CD4-positive, CD25-positive, alpha-beta regulatory T cell (primary cell): ENCODE measurements around the gene ABCA2. TPM values are rescaled to one million over a fixed set of nuclear protein-coding genes. Genes with fewer than 3 reads are reported as not detected.
"Not testable (repeated sequence)": the region's sequence is repeated elsewhere in the genome, so short reads cannot be mapped to it uniquely, and the experiment has no call there.

Experiments
- ATAC-seq, 2 donors: fragments of 150-1000 bp; cut with Tn5 transposase; one replicate each; pipeline ENCODE4 v1.10.0; 2021; ENCODE audit warnings: low read depth in 2 of 2, moderate number of reproducible peaks in 2 of 2, moderate library complexity in 1 of 2
- DNase-seq, 3 donors: peaks; one replicate each; pipeline versions ENCODE4 v3.0.0 to v3.0.0-alpha.2; 2012 to 2022; ENCODE audit warnings: mixed read lengths in 1 of 3
- H3K27ac ChIP-seq: one replicate; pipeline ENCODE4 v1.7.0; 2013; ENCODE audit warnings: mild to moderate bottlenecking, low read length; ENCODE audit not compliant: insufficient read depth, poor library complexity, severe bottlenecking
- H3K27me3 ChIP-seq: one replicate; pipeline ENCODE4 v1.7.0; 2013; ENCODE audit warnings: low read length; ENCODE audit not compliant: control insufficient read depth, insufficient read depth
- H3K36me3 ChIP-seq: one replicate; pipeline ENCODE4 v1.7.0; 2013; ENCODE audit warnings: mild to moderate bottlenecking, low read length, moderate library complexity; ENCODE audit not compliant: control insufficient read depth, insufficient read depth
- H3K4me1 ChIP-seq: 2 replicates; pipeline ENCODE4 v1.7.0; 2013; ENCODE audit warnings: mild to moderate bottlenecking, low read length; ENCODE audit not compliant: insufficient read depth, control insufficient read depth, poor library complexity, severe bottlenecking
- H3K4me3 ChIP-seq: one replicate; pipeline ENCODE4 v1.7.0; 2013; ENCODE audit warnings: low read depth, mild to moderate bottlenecking, low read length, moderate library complexity
- H3K9me3 ChIP-seq, 2 experiments: 1 replicate in 1 of 2; 2 replicates in 1 of 2; pipeline ENCODE4 v1.7.0; 2013; ENCODE audit warnings: low read length in 2 of 2, mild to moderate bottlenecking in 1 of 2, moderate library complexity in 1 of 2; ENCODE audit not compliant: control insufficient read depth in 2 of 2
- H3K27ac Mint-ChIP-seq, 3 donors: one replicate each; pipeline ENCODE4 v1.8.0; 2020 to 2022; ENCODE audit warnings: mild to moderate bottlenecking in 3 of 3, mixed read lengths in 3 of 3, moderate library complexity in 2 of 3
- H3K27me3 Mint-ChIP-seq: one replicate; pipeline ENCODE4 v1.8.0; 2022; ENCODE audit warnings: mild to moderate bottlenecking, mixed read lengths
- H3K36me3 Mint-ChIP-seq: one replicate; pipeline ENCODE4 v1.8.0; 2020; ENCODE audit warnings: mixed read lengths
- H3K4me1 Mint-ChIP-seq, 4 donors: one replicate each; pipeline ENCODE4 v1.8.0; 2020 to 2022; ENCODE audit warnings: mixed read lengths in 4 of 4, mild to moderate bottlenecking in 1 of 4
- H3K4me3 Mint-ChIP-seq, 4 donors: one replicate each; pipeline ENCODE4 v1.8.0; 2020 to 2022; ENCODE audit warnings: mild to moderate bottlenecking in 4 of 4, mixed read lengths in 4 of 4, moderate library complexity in 3 of 4
- H3K9me3 Mint-ChIP-seq, 7 donors: one replicate each; pipeline ENCODE4 v1.8.0; 2020 to 2022; ENCODE audit warnings: mixed read lengths in 7 of 7, mild to moderate bottlenecking in 3 of 7, moderate library complexity in 2 of 7
- polyA plus RNA-seq, 4 donors: library from polyadenylated mRNA; unstranded; fragments of 300-500 nt; fragmentation: Illumina TruSeq; gene quantifications; one replicate each; pipeline ENCODE4 v1.2.3, GENCODE V29; 2021
- total RNA-seq: library from RNA; stranded (reverse); gene quantifications from one replicate; pipeline ENCODE4 v1.2.3, GENCODE V29; 2022

ABCA2 gene
- total and polyA plus RNA-seq, 5 donors from 2014 or later = 3.8 to 135 (median 4.5) TPM

- H3K27me3 Mint-ChIP-seq = peaks cover 4% of the 10 kb centered on the region
- no peak overlapping the region for H3K27ac Mint-ChIP-seq
- ATAC-seq (no peak), DNase-seq (no peak)
- H3K36me3 Mint-ChIP-seq = no peaks in the 10 kb centered on the region
- no peaks in the 10 kb centered on the region for H3K9me3 ChIP-seq
- H3K4me3 ChIP-seq = no peak overlapping the region
- H3K36me3 ChIP-seq = no peaks in the 10 kb centered on the region
- H3K9me3 Mint-ChIP-seq = peaks cover 0 to 1% (median 0%) of the 10 kb centered on the region in 7 donors
- H3K4me1 ChIP-seq = peaks cover 23% of the 10 kb centered on the region
- H3K27me3 ChIP-seq = no peaks in the 10 kb centered on the region
- peaks cover 4 to 12% (median 7%) of the 10 kb centered on the region in 4 donors for H3K4me1 Mint-ChIP-seq
- H3K27ac ChIP-seq = no peak overlapping the region
- H3K4me3 Mint-ChIP-seq = no peak overlapping the region
These were observed 37.4 kb upstream of the ABCA2 start for GRCh38 chr9:137065336-137065967.

- peaks cover 0 to 1% (median 0%) of the 10 kb centered on the region in 7 donors for H3K9me3 Mint-ChIP-seq
- DNase-seq = no peak
- H3K4me3 Mint-ChIP-seq = no peak overlapping the region
- no peaks in the 10 kb centered on the region for H3K36me3 Mint-ChIP-seq
- no peak overlapping the region for H3K27ac Mint-ChIP-seq
- no peak overlapping the region for H3K4me3 ChIP-seq
- H3K4me1 Mint-ChIP-seq = peaks cover 4 to 10% (median 7%) of the 10 kb centered on the region in 4 donors
- H3K9me3 ChIP-seq = no peaks in the 10 kb centered on the region
- no peaks in the 10 kb centered on the region for H3K36me3 ChIP-seq
- H3K27ac ChIP-seq = no peak overlapping the region
- no peaks in the 10 kb centered on the region for H3K27me3 ChIP-seq
- peaks cover 21% of the 10 kb centered on the region for H3K4me1 ChIP-seq
- ATAC-seq = no peak
- peaks cover 4% of the 10 kb centered on the region for H3K27me3 Mint-ChIP-seq
These were observed 36.8 kb upstream of the ABCA2 start for GRCh38 chr9:137064880-137065164.

GRCh38 chr9:137064027-137064879, 36.2 kb upstream of the ABCA2 start:
- no peak for ATAC-seq
- DNase-seq = peak in 2 of 3 donors; percentile 37 to 49
- peaks cover 4% of the 10 kb centered on the region for H3K27me3 Mint-ChIP-seq
- Histone ChIP-seq H3K36me3 (no peaks in the 10 kb centered on the region), H3K4me1 (peaks cover 15% of the 10 kb centered on the region), H3K4me3 (no peak overlapping the region), H3K27ac (no peak overlapping the region), H3K27me3 (no peaks in the 10 kb centered on the region), H3K9me3 (no peaks in the 10 kb centered on the region)
- H3K36me3 Mint-ChIP-seq = no peaks in the 10 kb centered on the region
- peaks cover 0 to 1% (median 0%) of the 10 kb centered on the region in 7 donors for H3K9me3 Mint-ChIP-seq
- H3K4me3 Mint-ChIP-seq = no peak overlapping the region
- H3K27ac Mint-ChIP-seq = peak overlapping the region in 1 of 3 donors; percentile 88
- H3K4me1 Mint-ChIP-seq = peaks cover 4 to 9% (median 7%) of the 10 kb centered on the region in 4 donors

- ATAC-seq (no peak), DNase-seq (no peak)
- Mint-ChIP-seq H3K27me3 (peaks cover 4% of the 10 kb centered on the region), H3K36me3 (no peaks in the 10 kb centered on the region), H3K4me1 (peaks cover 4 to 8% (median 7%) of the 10 kb centered on the region in 4 donors), H3K27ac (no peak overlapping the region), H3K4me3 (no peak overlapping the region), H3K9me3 (peaks cover 0 to 1% (median 0%) of the 10 kb centered on the region in 7 donors)
- no peaks in the 10 kb centered on the region for H3K9me3 ChIP-seq
- no peak overlapping the region for H3K27ac ChIP-seq
- H3K36me3 ChIP-seq = no peaks in the 10 kb centered on the region
- H3K27me3 ChIP-seq = no peaks in the 10 kb centered on the region
- peaks cover 8% of the 10 kb centered on the region for H3K4me1 ChIP-seq
- no peak overlapping the region for H3K4me3 ChIP-seq
These were observed 35.4 kb upstream of the ABCA2 start for GRCh38 chr9:137063311-137064026.

- H3K4me1 ChIP-seq, H3K27ac ChIP-seq, H3K36me3 Mint-ChIP-seq, H3K27me3 Mint-ChIP-seq, DNase-seq, H3K27ac Mint-ChIP-seq, H3K27me3 ChIP-seq, H3K9me3 Mint-ChIP-seq, H3K4me1 Mint-ChIP-seq, H3K4me3 Mint-ChIP-seq, H3K9me3 ChIP-seq, ATAC-seq, H3K4me3 ChIP-seq, H3K36me3 ChIP-seq: not testable (repeated sequence)
These were observed 34.8 kb upstream of the ABCA2 start for GRCh38 chr9:137062798-137063197.

GRCh38 chr9:137062384-137062783, 34.3 kb upstream of the ABCA2 start:
- ATAC-seq (no peak), DNase-seq (no peak)
- Histone ChIP-seq H3K9me3 (no peaks in the 10 kb centered on the region), H3K4me1 (peaks cover 1% of the 10 kb centered on the region), H3K27me3 (no peaks in the 10 kb centered on the region), H3K27ac (no peak overlapping the region), H3K4me3 (no peak overlapping the region), H3K36me3 (no peaks in the 10 kb centered on the region)
- peaks cover 5% of the 10 kb centered on the region for H3K27me3 Mint-ChIP-seq
- peaks cover 0 to 3% (median 1%) of the 10 kb centered on the region in 4 donors for H3K4me1 Mint-ChIP-seq
- H3K9me3 Mint-ChIP-seq = no peaks in the 10 kb centered on the region
- no peak overlapping the region for H3K27ac Mint-ChIP-seq
- no peaks in the 10 kb centered on the region for H3K36me3 Mint-ChIP-seq
- H3K4me3 Mint-ChIP-seq = no peak overlapping the region

GRCh38 chr9:137058521-137059234, 30.6 kb upstream of the ABCA2 start:
- DNase-seq (no peak), ATAC-seq (no peak)
- no peak overlapping the region for H3K27ac Mint-ChIP-seq
- H3K36me3 ChIP-seq = no peaks in the 10 kb centered on the region
- no peak overlapping the region for H3K4me3 ChIP-seq
- H3K27ac ChIP-seq = no peak overlapping the region
- H3K4me3 Mint-ChIP-seq = no peak overlapping the region
- H3K4me1 Mint-ChIP-seq = no peaks in the 10 kb centered on the region
- no peaks in the 10 kb centered on the region for H3K9me3 Mint-ChIP-seq
- H3K36me3 Mint-ChIP-seq = no peaks in the 10 kb centered on the region
- H3K4me1 ChIP-seq = peaks cover 7% of the 10 kb centered on the region
- H3K27me3 ChIP-seq = no peaks in the 10 kb centered on the region
- peaks cover 13% of the 10 kb centered on the region for H3K27me3 Mint-ChIP-seq
- no peaks in the 10 kb centered on the region for H3K9me3 ChIP-seq
